ENCODE data around the gene DTNB.

GRCh38 chr2:25639696-25640095, 33.7 kb downstream of the DTNB start:
- TF ChIP-seq POLR2A (IDR thresholded peaks at IDR 0.05; ENCODE audit: low read depth, low read length) (no peak), MAX (IDR thresholded peaks at IDR 0.05; ENCODE audit: insufficient read depth, insufficient read length) (no peak), MYC (IDR thresholded peaks at IDR 0.05; ENCODE audit: low read depth, low read length) (no peak), CTCF (IDR thresholded peaks at IDR 0.05; ENCODE audit: extremely low read depth in 1 of 2, insufficient read depth in 1 of 2, low read depth in 1 of 2, low read length in 2 of 2) (no peak), JUN (IDR thresholded peaks at IDR 0.05; ENCODE audit: borderline replicate concordance, insufficient read depth, insufficient read length, low read depth) (no peak), EZH2 (IDR thresholded peaks at IDR 0.05; ENCODE audit: borderline replicate concordance, low read depth, low read length, severe bottlenecking) (no peak), GATA2 (IDR thresholded peaks at IDR 0.05; ENCODE audit: insufficient read depth, insufficient read length, low read depth, low read length) (no peak), POLR2AphosphoS5 (IDR thresholded peaks at IDR 0.05; ENCODE audit: insufficient read depth, low read depth, low read length) (no peak)
